ENCODE measurements around the gene ANTXR2. TPM values are rescaled to one million over a fixed set of nuclear protein-coding genes. Genes with fewer than 3 reads are reported as not detected.

The ANTXR2 gene
- total and polyA plus RNA-seq, 2 donors = 5.7 to 13.4 TPM

DNA sequence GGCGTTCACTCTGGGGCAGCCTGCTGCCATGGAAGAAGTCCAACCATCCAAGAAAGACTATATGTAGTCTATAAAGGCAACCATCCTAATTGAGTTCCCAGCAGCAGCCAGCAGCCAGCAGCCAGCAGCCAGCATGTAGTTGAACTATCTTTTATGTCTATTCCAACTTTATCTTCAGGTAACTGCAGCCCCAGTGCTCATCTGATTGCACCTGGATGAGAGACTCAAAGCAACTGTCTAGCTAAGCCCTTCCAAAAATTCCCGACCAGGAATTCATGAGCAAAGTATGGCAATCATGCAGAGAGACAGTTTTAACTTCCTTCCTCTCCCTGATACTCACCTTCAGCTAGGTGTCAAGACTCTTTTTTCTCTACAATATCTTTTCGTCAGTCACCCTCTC lies 216.8 kb downstream of the ANTXR2 start:
- DNase-seq (ENCODE audit: low read depth in 6 of 9, low spot score in 9 of 9) = no peak
- no peaks in the 10 kb centered on the region for H3K9me3 ChIP-seq (ENCODE audit: control insufficient read depth in 2 of 2, insufficient read depth in 1 of 2, low read length in 1 of 2)
- H3K27me3 ChIP-seq (ENCODE audit: control insufficient read depth in 2 of 2, insufficient read depth in 1 of 2, low read length in 1 of 2) = no peaks in the 10 kb centered on the region
- no peak overlapping the region for H3K27ac ChIP-seq (ENCODE audit: low read depth in 1 of 2, low read length in 1 of 2)
- no peak overlapping the region for H3K4me3 ChIP-seq (ENCODE audit: low read length in 2 of 2)
- H3K36me3 ChIP-seq (ENCODE audit: control insufficient read depth in 2 of 2, insufficient read depth in 2 of 2, low read length in 1 of 2) = no peaks in the 10 kb centered on the region
- WGBS = 93% methylated on average over 3 of the region's 3 CpGs
- H3K4me1 ChIP-seq (ENCODE audit: control insufficient read depth in 2 of 2, insufficient read depth in 2 of 2, low read length in 2 of 2) = no peaks in the 10 kb centered on the region

DNA sequence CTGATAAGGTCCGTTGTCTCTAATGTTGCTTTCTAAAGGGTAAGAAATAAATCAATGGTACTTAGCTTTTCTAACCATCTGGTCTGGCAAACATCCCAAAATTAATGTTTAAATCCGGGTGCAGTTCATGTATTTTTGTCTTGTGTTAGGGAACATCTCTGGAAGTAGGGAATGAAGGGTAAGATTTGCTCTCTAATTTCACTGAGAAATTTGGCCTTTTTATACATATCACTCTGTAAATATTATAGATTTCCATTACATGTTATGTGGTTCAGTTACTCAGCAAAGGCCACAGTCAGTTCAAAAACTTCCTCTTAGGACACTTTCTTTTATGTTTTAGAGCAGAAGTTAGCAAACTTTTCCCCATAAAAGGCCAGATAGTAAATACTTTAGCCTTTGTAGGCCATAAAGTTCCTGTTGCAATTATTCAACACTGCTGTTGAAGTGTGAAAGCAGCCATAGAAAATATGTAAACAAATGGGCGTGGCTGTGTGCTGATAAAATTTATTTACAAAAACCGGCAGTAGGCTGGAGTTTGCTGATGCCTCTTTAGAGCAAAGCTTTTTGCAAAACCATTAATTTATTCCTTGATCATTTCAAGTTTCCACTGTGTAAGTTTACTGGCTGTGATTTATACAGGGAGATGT lies 218.1 kb downstream of the ANTXR2 start:
- Histone ChIP-seq H3K27me3 (ENCODE audit: control insufficient read depth in 2 of 2, insufficient read depth in 1 of 2, low read length in 1 of 2) (no peaks in the 10 kb centered on the region), H3K4me1 (ENCODE audit: control insufficient read depth in 2 of 2, insufficient read depth in 2 of 2, low read length in 2 of 2) (no peaks in the 10 kb centered on the region), H3K4me3 (ENCODE audit: low read length in 2 of 2) (no peak overlapping the region), H3K27ac (ENCODE audit: low read depth in 1 of 2, low read length in 1 of 2) (no peak overlapping the region), H3K36me3 (ENCODE audit: control insufficient read depth in 2 of 2, insufficient read depth in 2 of 2, low read length in 1 of 2) (no peaks in the 10 kb centered on the region), H3K9me3 (ENCODE audit: control insufficient read depth in 2 of 2, insufficient read depth in 1 of 2, low read length in 1 of 2) (no peaks in the 10 kb centered on the region)
- WGBS = 72% methylated on average over 4 of the region's 4 CpGs
- DNase-seq (ENCODE audit: low read depth in 6 of 9, low spot score in 9 of 9) = no peak

DNA sequence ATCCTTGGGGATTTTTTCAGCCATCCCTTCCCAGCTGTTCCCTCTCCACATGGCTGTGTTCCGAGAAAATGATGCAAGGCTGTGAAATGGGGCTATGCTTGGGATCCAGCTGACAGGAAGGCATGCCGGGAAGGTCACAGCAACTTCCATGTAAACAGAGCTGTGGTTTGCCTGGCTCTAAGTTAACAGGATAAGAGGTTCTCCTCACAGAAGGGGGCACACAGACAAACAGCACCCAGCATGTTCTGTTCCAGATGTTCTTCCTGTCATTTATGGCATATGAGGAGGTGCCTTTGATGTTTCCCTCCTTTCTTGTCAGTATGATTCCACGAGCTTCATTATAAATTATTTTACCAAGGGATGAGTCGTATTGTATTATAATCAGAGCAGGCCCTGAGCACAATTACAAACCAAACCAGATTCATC lies 220.7 kb downstream of the ANTXR2 start:
- no peaks in the 10 kb centered on the region for H3K9me3 ChIP-seq (ENCODE audit: control insufficient read depth in 2 of 2, insufficient read depth in 1 of 2, low read length in 1 of 2)
- H3K27me3 ChIP-seq (ENCODE audit: control insufficient read depth in 2 of 2, insufficient read depth in 1 of 2, low read length in 1 of 2) = no peaks in the 10 kb centered on the region
- no peaks in the 10 kb centered on the region for H3K4me1 ChIP-seq (ENCODE audit: control insufficient read depth in 2 of 2, insufficient read depth in 2 of 2, low read length in 2 of 2)
- DNase-seq (ENCODE audit: low read depth in 6 of 9, low spot score in 9 of 9) = no peak
- WGBS = 90% methylated on average over 4 of the region's 4 CpGs
- no peak overlapping the region for H3K4me3 ChIP-seq (ENCODE audit: low read length in 2 of 2)
- H3K36me3 ChIP-seq (ENCODE audit: control insufficient read depth in 2 of 2, insufficient read depth in 2 of 2, low read length in 1 of 2) = no peaks in the 10 kb centered on the region
- H3K27ac ChIP-seq (ENCODE audit: low read depth in 1 of 2, low read length in 1 of 2) = no peak overlapping the region

DNA sequence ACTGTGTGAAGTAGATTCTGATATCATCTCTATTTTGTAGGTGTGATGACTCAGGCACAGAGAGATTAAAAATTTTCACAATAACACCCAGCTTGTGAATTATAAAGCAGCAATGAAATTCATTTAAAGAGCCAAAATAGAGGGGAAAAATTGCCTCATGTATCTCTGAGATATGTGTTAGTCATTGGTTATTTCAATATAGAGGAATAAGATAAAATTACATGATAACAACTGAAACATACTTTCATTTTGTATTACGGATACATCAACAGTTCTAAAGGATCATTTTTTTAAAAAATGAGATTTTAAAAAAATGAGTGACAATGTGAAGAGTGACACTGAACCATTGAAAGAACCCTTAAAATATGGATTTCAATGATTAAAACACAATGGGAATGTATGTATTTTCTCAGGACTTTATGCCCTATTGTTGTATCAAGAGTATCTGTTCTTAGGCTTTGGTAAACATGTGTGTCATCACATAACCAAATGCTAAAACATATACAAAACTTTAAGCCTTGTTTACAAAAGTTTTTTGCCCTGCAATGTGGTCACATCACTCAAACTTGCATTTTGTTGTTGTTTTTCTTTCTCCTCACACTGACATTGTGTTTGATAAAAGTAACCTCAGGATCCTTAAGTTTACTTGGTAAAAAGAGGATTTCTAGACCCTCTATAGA lies 221.3 kb downstream of the ANTXR2 start:
- no peak overlapping the region for H3K27ac ChIP-seq (ENCODE audit: low read depth in 1 of 2, low read length in 1 of 2)
- no peaks in the 10 kb centered on the region for H3K4me1 ChIP-seq (ENCODE audit: control insufficient read depth in 2 of 2, insufficient read depth in 2 of 2, low read length in 2 of 2)
- no peak for DNase-seq (ENCODE audit: low read depth in 6 of 9, low spot score in 9 of 9)
- no peaks in the 10 kb centered on the region for H3K9me3 ChIP-seq (ENCODE audit: control insufficient read depth in 2 of 2, insufficient read depth in 1 of 2, low read length in 1 of 2)
- no peaks in the 10 kb centered on the region for H3K36me3 ChIP-seq (ENCODE audit: control insufficient read depth in 2 of 2, insufficient read depth in 2 of 2, low read length in 1 of 2)
- WGBS = 94% methylated on average over 1 of the region's 1 CpG
- no peaks in the 10 kb centered on the region for H3K27me3 ChIP-seq (ENCODE audit: control insufficient read depth in 2 of 2, insufficient read depth in 1 of 2, low read length in 1 of 2)
- H3K4me3 ChIP-seq (ENCODE audit: low read length in 2 of 2) = no peak overlapping the region

Other genes with a start within 250 kb of the ANTXR2 start
- gene PRDM8, start 124.3 kb upstream of the ANTXR2 start, total RNA-seq = 1.3 TPM
- gene PRDM8, start 124.3 kb upstream of the ANTXR2 start, polyA plus RNA-seq = 1.5 TPM
- gene FGF5, start 193.4 kb upstream of the ANTXR2 start, total RNA-seq = under 0.01 TPM
- 0.02 TPM for gene FGF5, start 193.4 kb upstream of the ANTXR2 start, polyA plus RNA-seq

Measured in thymus (tissue), 11 donors.